ENCODE data around the gene SRP19. TPM values are rescaled to one million over a fixed set of nuclear protein-coding genes. Genes with fewer than 3 reads are reported as not detected.

The SRP19 gene
- polyA plus RNA-seq, 2 of the 4 experiments (the other 2 are of a cell fraction) = 93.5 to 144 TPM

DNA sequence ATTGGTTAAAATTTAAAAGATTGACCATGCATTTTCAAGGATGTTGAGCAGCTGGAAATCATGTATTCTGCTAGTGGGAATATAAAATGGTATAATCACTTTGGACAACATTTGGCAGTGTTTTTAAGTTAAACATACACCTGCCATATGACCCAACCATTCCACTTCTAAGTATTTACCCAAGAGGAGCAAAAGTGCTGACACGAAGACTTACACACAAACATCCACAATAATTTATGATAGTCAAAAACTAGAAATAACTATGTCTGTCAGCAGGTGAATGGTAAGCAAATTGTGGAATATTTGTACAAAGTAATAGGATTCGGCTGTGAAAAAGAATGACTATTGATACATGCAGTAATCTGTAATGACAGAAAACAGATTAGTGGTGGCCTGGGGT, 30.7 kb upstream of the SRP19 start:
- Histone ChIP-seq H3K4me3 (no peak overlapping the region), H3K27ac (no peak overlapping the region), H3K9me3 (no peaks in the 10 kb centered on the region), H3K4me2 (no peak overlapping the region), H3K4me1 (no peaks in the 10 kb centered on the region)
- POLR2A ChIA-PET = no interaction called here
- DNase-seq (ENCODE audit: low read depth in 1 of 2, low spot score in 1 of 2) (no peak), ATAC-seq (no peak), FAIRE-seq (no peak)
- CTCF ChIA-PET = no interaction called here
- 90% methylated on average over 2 of the region's 2 CpGs for WGBS (ENCODE audit: missing lambda C conversion rate)
- TF ChIP-seq POLR2AphosphoS2 (conservative IDR thresholded peaks at IDR 0.05; ENCODE audit: low read length) = no peak
- TF ChIP-seq MAFK (IDR thresholded peaks at IDR 0.05; ENCODE audit: partially characterized antibody) = peak; percentile 62
- TF ChIP-seq JUN (IDR thresholded peaks at IDR 0.05) = no peak
- no peak for TF ChIP-seq PHF8 (IDR thresholded peaks at IDR 0.05; ENCODE audit: borderline replicate concordance, low read depth)
- TF ChIP-seq, protein P1, sequence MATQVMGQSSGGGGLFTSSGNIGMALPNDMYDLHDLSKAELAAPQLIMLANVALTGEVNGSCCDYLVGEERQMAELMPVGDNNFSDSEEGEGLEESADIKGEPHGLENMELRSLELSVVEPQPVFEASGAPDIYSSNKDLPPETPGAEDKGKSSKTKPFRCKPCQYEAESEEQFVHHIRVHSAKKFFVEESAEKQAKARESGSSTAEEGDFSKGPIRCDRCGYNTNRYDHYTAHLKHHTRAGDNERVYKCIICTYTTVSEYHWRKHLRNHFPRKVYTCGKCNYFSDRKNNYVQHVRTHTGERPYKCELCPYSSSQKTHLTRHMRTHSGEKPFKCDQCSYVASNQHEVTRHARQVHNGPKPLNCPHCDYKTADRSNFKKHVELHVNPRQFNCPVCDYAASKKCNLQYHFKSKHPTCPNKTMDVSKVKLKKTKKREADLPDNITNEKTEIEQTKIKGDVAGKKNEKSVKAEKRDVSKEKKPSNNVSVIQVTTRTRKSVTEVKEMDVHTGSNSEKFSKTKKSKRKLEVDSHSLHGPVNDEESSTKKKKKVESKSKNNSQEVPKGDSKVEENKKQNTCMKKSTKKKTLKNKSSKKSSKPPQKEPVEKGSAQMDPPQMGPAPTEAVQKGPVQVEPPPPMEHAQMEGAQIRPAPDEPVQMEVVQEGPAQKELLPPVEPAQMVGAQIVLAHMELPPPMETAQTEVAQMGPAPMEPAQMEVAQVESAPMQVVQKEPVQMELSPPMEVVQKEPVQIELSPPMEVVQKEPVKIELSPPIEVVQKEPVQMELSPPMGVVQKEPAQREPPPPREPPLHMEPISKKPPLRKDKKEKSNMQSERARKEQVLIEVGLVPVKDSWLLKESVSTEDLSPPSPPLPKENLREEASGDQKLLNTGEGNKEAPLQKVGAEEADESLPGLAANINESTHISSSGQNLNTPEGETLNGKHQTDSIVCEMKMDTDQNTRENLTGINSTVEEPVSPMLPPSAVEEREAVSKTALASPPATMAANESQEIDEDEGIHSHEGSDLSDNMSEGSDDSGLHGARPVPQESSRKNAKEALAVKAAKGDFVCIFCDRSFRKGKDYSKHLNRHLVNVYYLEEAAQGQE (IDR thresholded peaks at IDR 0.05) = no peak
- TF ChIP-seq, protein P2, sequence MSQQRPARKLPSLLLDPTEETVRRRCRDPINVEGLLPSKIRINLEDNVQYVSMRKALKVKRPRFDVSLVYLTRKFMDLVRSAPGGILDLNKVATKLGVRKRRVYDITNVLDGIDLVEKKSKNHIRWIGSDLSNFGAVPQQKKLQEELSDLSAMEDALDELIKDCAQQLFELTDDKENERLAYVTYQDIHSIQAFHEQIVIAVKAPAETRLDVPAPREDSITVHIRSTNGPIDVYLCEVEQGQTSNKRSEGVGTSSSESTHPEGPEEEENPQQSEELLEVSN (IDR thresholded peaks at IDR 0.05; ENCODE audit: borderline replicate concordance, low read depth) = no peak
- TF ChIP-seq KDM1A (IDR thresholded peaks at IDR 0.05; ENCODE audit: low read depth) = no peak

DNA sequence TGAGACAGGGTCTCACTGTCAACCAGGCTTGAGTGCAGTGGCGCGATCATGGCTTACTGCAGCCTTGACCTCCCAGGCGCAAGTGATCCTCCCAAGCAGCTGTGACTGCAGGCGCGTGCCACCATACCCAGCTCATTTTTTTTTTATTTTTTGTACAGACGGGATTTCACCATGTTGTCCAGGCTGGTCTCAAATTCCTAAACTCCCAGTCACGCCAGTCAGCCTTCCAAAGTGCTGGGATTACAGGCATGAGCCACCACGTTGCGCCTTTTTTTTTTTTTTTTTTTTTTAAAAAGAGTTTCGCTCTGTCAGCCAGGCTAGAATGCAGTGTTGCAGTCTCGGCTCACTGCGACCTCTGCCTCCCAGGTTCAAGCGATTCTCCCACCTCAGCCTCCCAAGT, 27.1 kb upstream of the SRP19 start:
- DNase-seq (ENCODE audit: low read depth in 1 of 2, low spot score in 1 of 2) = no peak
- Histone ChIP-seq H3K4me1 (no peaks in the 10 kb centered on the region), H3K27ac (no peak overlapping the region), H3K4me2 (no peak overlapping the region), H3K9me3 (no peaks in the 10 kb centered on the region), H3K4me3 (no peak overlapping the region)
- FAIRE-seq = no peak
- POLR2A ChIA-PET = no interaction called here
- ATAC-seq = no peak
- CTCF ChIA-PET = interaction anchor here (0.7 to 1.2 kb wide), 2 partner anchors 14 to 18 kb away, joined by 3 read pairs; no protein-coding TSS in a partner anchor
- TF ChIP-seq SREBF2 (IDR thresholded peaks at IDR 0.05) (no peak), HDAC2 (IDR thresholded peaks at IDR 0.05) (no peak)
- WGBS (ENCODE audit: missing lambda C conversion rate) = 95% methylated on average over 13 of the region's 13 CpGs

DNA sequence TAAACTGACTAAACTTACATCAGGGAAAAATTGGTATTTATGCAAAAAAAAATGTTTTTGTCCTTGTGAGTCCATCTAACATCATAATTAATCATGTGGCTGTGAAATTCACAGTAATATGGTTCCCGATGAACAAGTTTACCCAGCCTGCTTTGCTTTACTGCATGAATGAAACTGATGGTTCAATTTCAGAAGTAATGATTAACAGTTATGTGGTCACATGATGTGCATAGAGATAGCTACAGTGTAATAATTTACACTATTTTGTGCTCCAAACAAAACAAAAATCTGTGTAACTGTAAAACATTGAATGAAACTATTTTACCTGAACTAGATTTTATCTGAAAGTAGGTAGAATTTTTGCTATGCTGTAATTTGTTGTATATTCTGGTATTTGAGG, 16.6 kb upstream of the SRP19 start:
- Histone ChIP-seq H3K4me2 (no peak overlapping the region), H3K4me1 (no peaks in the 10 kb centered on the region), H3K9me3 (no peaks in the 10 kb centered on the region), H3K27ac (no peak overlapping the region), H3K4me3 (no peak overlapping the region)
- FAIRE-seq = no peak
- 98% methylated on average over 1 of the region's 1 CpG for WGBS (ENCODE audit: missing lambda C conversion rate)
- no peak for DNase-seq (ENCODE audit: low read depth in 1 of 2, low spot score in 1 of 2)
- POLR2A ChIA-PET = no interaction called here
- CTCF ChIA-PET = no interaction called here
- TF ChIP-seq RCOR1 (IDR thresholded peaks at IDR 0.05; ENCODE audit: low read depth, low read length) = no peak
- TF ChIP-seq BHLHE40 (IDR thresholded peaks at IDR 0.05; ENCODE audit: low read depth, low read length) = no peak
- no peak for TF ChIP-seq CBX8 (IDR thresholded peaks at IDR 0.05)
- TF ChIP-seq FOSL2 (IDR thresholded peaks at IDR 0.05) = no peak
- TF ChIP-seq FOSL2 (CRISPR knock-in tag; IDR thresholded peaks at IDR 0.05) = no peak
- TF ChIP-seq HOXB13 (CRISPR knock-in tag; IDR thresholded peaks at IDR 0.05; ENCODE audit: low read depth) = no peak
- no peak for TF ChIP-seq FOXS1 (CRISPR knock-in tag; IDR thresholded peaks at IDR 0.05)
- TF ChIP-seq, protein P3, sequence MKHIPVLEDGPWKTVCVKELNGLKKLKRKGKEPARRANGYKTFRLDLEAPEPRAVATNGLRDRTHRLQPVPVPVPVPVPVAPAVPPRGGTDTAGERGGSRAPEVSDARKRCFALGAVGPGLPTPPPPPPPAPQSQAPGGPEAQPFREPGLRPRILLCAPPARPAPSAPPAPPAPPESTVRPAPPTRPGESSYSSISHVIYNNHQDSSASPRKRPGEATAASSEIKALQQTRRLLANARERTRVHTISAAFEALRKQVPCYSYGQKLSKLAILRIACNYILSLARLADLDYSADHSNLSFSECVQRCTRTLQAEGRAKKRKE (CRISPR knock-in tag; IDR thresholded peaks at IDR 0.05; ENCODE audit: low read depth) = no peak
- TF ChIP-seq FOSB (CRISPR knock-in tag; IDR thresholded peaks at IDR 0.05) = no peak
- TF ChIP-seq HOXB5 (CRISPR knock-in tag; IDR thresholded peaks at IDR 0.05) = no peak
- ATAC-seq = no peak
